Caco-2 (cell line): Measurements from ENCODE around the gene SPANXD. TPM values are rescaled to one million over a fixed set of nuclear protein-coding genes. Genes with fewer than 3 reads are reported as not detected.

Experiments
- BruUV-seq: library from RNA; stranded (reverse); fragments of 400-500 nt; replicated peaks from 2 replicates; lab custom pipeline; 2021; lab: Mats Ljungman, UMichigan
- CTCF ChIA-PET: fragments of 300-600 bp; sonication (Branson Sonifier 250); formaldehyde crosslinking; loops from one replicate; lab custom pipeline; 2022; ENCODE audit warnings: antibody characterized with exemption; lab: Charles Lee
- POLR2A ChIA-PET: fragments of 300-600 bp; sonication (Branson Sonifier 250); formaldehyde crosslinking; loops from one replicate; lab custom pipeline; 2022; ENCODE audit warnings: antibody characterized with exemption; lab: Charles Lee
- DNase-seq, 2 experiments: peaks; one replicate each; pipeline versions ENCODE4 v3.0.0 to v3.0.0-alpha.2; 2020 to 2022
- H3K27me3 ChIP-seq: replicated peaks from 2 replicates; pipeline ENCODE4 v1.6.0; 2011; ENCODE audit warnings: low read length; ENCODE audit not compliant: control insufficient read depth, insufficient read depth
- H3K36me3 ChIP-seq: 2 replicates; pipeline ENCODE4 v1.5.1; 2011; ENCODE audit warnings: low read length; ENCODE audit not compliant: control insufficient read depth, insufficient read depth
- H3K4me1 ChIP-seq: fragments of 250-450 bp; sonication (Bioruptor Pico); 2 replicates; pipeline ENCODE4 v1.5.1; 2020; ENCODE audit warnings: mild to moderate bottlenecking
- H3K4me3 ChIP-seq: 2 replicates; pipeline ENCODE4 v1.5.1; 2011; ENCODE audit warnings: low read depth, mild to moderate bottlenecking, control low read depth, low read length
- H3K9me3 ChIP-seq: fragments of 250-450 bp; sonication (Bioruptor Pico); 2 replicates; pipeline ENCODE4 v1.5.1; 2020; ENCODE audit warnings: mild to moderate bottlenecking, moderate library complexity
- H3K27ac Mint-ChIP-seq: one replicate; pipeline ENCODE4 v1.8.0; 2022; ENCODE audit warnings: mixed read lengths; ENCODE audit not compliant: unreplicated experiment
- H3K27me3 Mint-ChIP-seq: one replicate; pipeline ENCODE4 v1.8.0; 2022; ENCODE audit warnings: mixed read lengths; ENCODE audit not compliant: insufficient read depth, unreplicated experiment
- H3K36me3 Mint-ChIP-seq: one replicate; pipeline ENCODE4 v1.8.0; 2022; ENCODE audit warnings: mild to moderate bottlenecking, mixed read lengths; ENCODE audit not compliant: insufficient read depth, unreplicated experiment
- H3K4me1 Mint-ChIP-seq: one replicate; pipeline ENCODE4 v1.8.0; 2022; ENCODE audit warnings: low read depth, mixed read lengths; ENCODE audit not compliant: unreplicated experiment
- H3K4me3 Mint-ChIP-seq: one replicate; pipeline ENCODE4 v1.8.0; 2022; ENCODE audit warnings: mild to moderate bottlenecking, moderate library complexity, mixed read lengths; ENCODE audit not compliant: unreplicated experiment
- H3K9me3 Mint-ChIP-seq: one replicate; pipeline ENCODE4 v1.8.0; 2022; ENCODE audit warnings: mixed read lengths; ENCODE audit not compliant: unreplicated experiment
- intact Hi-C: fragments of 100-400 bp; cut with micrococcal nuclease; formaldehyde crosslinking; loops from one replicate; pipeline ENCODE4 v1.10.0; 2022; ENCODE audit not compliant: unreplicated experiment
- total RNA-seq: library from RNA; stranded (reverse); gene quantifications from 2 replicates; pipeline ENCODE4 v1.2.3, GENCODE V29; 2022
- TF ChIP-seq, protein P1 (sequence below), 2 experiments: fragments of 200-600 bp in 1 of 2; IDR thresholded peaks; 1 replicate in 1 of 2; 2 replicates in 1 of 2; pipeline versions ENCODE4 v1.5.1 to v1.8.0; 2011 to 2022; ENCODE audit warnings: antibody characterized with exemption in 1 of 2, control low read depth in 1 of 2, inconsistent platforms in 1 of 2, low read depth in 1 of 2, low read length in 1 of 2, mild to moderate bottlenecking in 1 of 2, moderate library complexity in 1 of 2; ENCODE audit not compliant: insufficient read depth in 1 of 2, severe bottlenecking in 1 of 2, unreplicated experiment in 1 of 2

SPANXD gene
- total RNA-seq, 1 experiment from 2014 or later, result not detected

GRCh38 chrX:141733371-141733770 lies 34.8 kb upstream of the SPANXD start:
- Mint-ChIP-seq H3K27me3 (no peaks in the 10 kb centered on the region), H3K4me3 (no peak overlapping the region), H3K4me1 (no peaks in the 10 kb centered on the region), H3K27ac (no peak overlapping the region), H3K9me3 (no peaks in the 10 kb centered on the region), H3K36me3 (no peaks in the 10 kb centered on the region)
- TF ChIP-seq, protein P1, sequence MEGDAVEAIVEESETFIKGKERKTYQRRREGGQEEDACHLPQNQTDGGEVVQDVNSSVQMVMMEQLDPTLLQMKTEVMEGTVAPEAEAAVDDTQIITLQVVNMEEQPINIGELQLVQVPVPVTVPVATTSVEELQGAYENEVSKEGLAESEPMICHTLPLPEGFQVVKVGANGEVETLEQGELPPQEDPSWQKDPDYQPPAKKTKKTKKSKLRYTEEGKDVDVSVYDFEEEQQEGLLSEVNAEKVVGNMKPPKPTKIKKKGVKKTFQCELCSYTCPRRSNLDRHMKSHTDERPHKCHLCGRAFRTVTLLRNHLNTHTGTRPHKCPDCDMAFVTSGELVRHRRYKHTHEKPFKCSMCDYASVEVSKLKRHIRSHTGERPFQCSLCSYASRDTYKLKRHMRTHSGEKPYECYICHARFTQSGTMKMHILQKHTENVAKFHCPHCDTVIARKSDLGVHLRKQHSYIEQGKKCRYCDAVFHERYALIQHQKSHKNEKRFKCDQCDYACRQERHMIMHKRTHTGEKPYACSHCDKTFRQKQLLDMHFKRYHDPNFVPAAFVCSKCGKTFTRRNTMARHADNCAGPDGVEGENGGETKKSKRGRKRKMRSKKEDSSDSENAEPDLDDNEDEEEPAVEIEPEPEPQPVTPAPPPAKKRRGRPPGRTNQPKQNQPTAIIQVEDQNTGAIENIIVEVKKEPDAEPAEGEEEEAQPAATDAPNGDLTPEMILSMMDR (IDR thresholded peaks at IDR 0.05; ENCODE audit: insufficient read depth in 1 of 2, low read depth in 1 of 2, low read length in 1 of 2, severe bottlenecking in 1 of 2, unreplicated experiment in 1 of 2), result no peak
- no peaks in the 10 kb centered on the region for H3K27me3 ChIP-seq
- ChIA-PET POLR2A (no interaction called here), CTCF (no interaction called here)
- no peak overlapping the region for H3K4me3 ChIP-seq
- no peaks in the 10 kb centered on the region for H3K36me3 ChIP-seq
- no peaks in the 10 kb centered on the region for H3K4me1 ChIP-seq
- H3K9me3 ChIP-seq, result no peaks in the 10 kb centered on the region
- no TSS peak for BruUV-seq
- intact Hi-C loops, result no loop called here
- no peak for DNase-seq

GRCh38 chrX:141732031-141732430 lies 33.5 kb upstream of the SPANXD start:
- intact Hi-C loops, result no loop called here
- DNase-seq, result no peak
- CTCF ChIA-PET, result no interaction called here

DNA sequence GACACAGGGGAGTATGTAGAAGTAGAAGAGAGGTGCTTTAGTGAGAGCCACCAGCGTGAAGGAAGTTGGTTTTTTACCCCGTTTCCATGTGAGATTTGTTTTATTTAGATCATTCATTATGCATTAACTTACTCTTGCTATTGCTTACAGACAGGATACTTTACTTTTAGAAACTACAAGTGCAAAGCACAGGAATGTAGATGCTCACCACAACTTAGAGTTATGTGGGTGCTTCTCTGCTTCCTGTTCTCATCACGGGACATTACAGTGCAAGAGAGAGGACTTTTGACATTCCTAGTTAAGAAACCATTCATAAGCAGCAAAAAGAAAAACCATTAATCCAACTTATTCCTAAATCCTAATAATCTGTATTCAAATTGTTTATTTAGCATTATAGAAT lies 25.6 kb upstream of the SPANXD start:
- H3K4me1 ChIP-seq, result no peaks in the 10 kb centered on the region
- H3K4me1 Mint-ChIP-seq, result no peaks in the 10 kb centered on the region
- no peak overlapping the region for H3K4me3 ChIP-seq
- DNase-seq, result no peak
- no peaks in the 10 kb centered on the region for H3K27me3 ChIP-seq
- ChIA-PET POLR2A (no interaction called here), CTCF (no interaction called here)
- no peaks in the 10 kb centered on the region for H3K36me3 Mint-ChIP-seq
- H3K27me3 Mint-ChIP-seq, result no peaks in the 10 kb centered on the region
- no TSS peak for BruUV-seq
- no peak overlapping the region for H3K4me3 Mint-ChIP-seq
- no peaks in the 10 kb centered on the region for H3K36me3 ChIP-seq
- H3K9me3 Mint-ChIP-seq, result no peaks in the 10 kb centered on the region
- intact Hi-C loops, result no loop called here
- TF ChIP-seq, protein P1 (IDR thresholded peaks at IDR 0.05; ENCODE audit: insufficient read depth in 1 of 2, low read depth in 1 of 2, low read length in 1 of 2, severe bottlenecking in 1 of 2, unreplicated experiment in 1 of 2), result no peak
- H3K27ac Mint-ChIP-seq, result no peak overlapping the region
- no peaks in the 10 kb centered on the region for H3K9me3 ChIP-seq

More at GRCh38 chrX:141732031-141732430, 33.5 kb upstream of the SPANXD start:
- Mint-ChIP-seq H3K4me1 (no peaks in the 10 kb centered on the region), H3K9me3 (no peaks in the 10 kb centered on the region), H3K27me3 (no peaks in the 10 kb centered on the region), H3K27ac (no peak overlapping the region), H3K36me3 (no peaks in the 10 kb centered on the region), H3K4me3 (no peak overlapping the region)
- BruUV-seq, result no TSS peak
- Histone ChIP-seq H3K9me3 (no peaks in the 10 kb centered on the region), H3K36me3 (no peaks in the 10 kb centered on the region), H3K27me3 (no peaks in the 10 kb centered on the region), H3K4me1 (no peaks in the 10 kb centered on the region), H3K4me3 (no peak overlapping the region)
- TF ChIP-seq, protein P1 (IDR thresholded peaks at IDR 0.05; ENCODE audit: insufficient read depth in 1 of 2, low read depth in 1 of 2, low read length in 1 of 2, severe bottlenecking in 1 of 2, unreplicated experiment in 1 of 2), result no peak
- POLR2A ChIA-PET, result no interaction called here
